ENCODE results near the gene HS3ST1.

GRCh38 chr4:11436084-11436483, 7.4 kb upstream of the HS3ST1 start:
- TF ChIP-seq CTCF (IDR thresholded peaks at IDR 0.05 in 4 of 5, conservative IDR thresholded peaks at IDR 0.05 in 1 of 5): no peak
- no peak for TF ChIP-seq POLR2A (IDR thresholded peaks at IDR 0.05)
